LNCaP clone FGC (cell line): ENCODE data around the gene FIGNL2.

Experiments used
- DNase-seq: peaks from one replicate; pipeline ENCODE4 v3.0.0-alpha.2; 2011; ENCODE audit warnings: low read depth
- H3K4me3 ChIP-seq: 2 replicates; pipeline ENCODE4 v1.5.1; 2011; ENCODE audit warnings: mild to moderate bottlenecking, low read depth, low read length, control low read depth
- CTCF ChIP-seq: IDR thresholded peaks from 2 replicates; pipeline ENCODE4 v1.5.1; 2012; ENCODE audit warnings: mild to moderate bottlenecking; ENCODE audit not compliant: control insufficient read depth, insufficient read depth; ENCODE audit errors: extremely low read depth

Gene FIGNL2

GRCh38 chr12:51865757-51866270 is 17.3 kb upstream of the FIGNL2 start:
- DNase-seq, result no peak
- no peak overlapping the region for H3K4me3 ChIP-seq
- no peak for TF ChIP-seq CTCF

- TF ChIP-seq CTCF, result no peak
- H3K4me3 ChIP-seq, result no peak overlapping the region
- DNase-seq, result no peak
These were observed 16.5 kb upstream of the FIGNL2 start for GRCh38 chr12:51864833-51865670.

GRCh38 chr12:51863933-51864832 is 15.7 kb upstream of the FIGNL2 start:
- no peak for TF ChIP-seq CTCF
- H3K4me3 ChIP-seq, result no peak overlapping the region
- no peak for DNase-seq

GRCh38 chr12:51863363-51863932 is 14.9 kb upstream of the FIGNL2 start:
- no peak for DNase-seq
- H3K4me3 ChIP-seq, result no peak overlapping the region
- TF ChIP-seq CTCF, result no peak

- no peak for TF ChIP-seq CTCF
- no peak overlapping the region for H3K4me3 ChIP-seq
- DNase-seq, result no peak
These were observed 14.4 kb upstream of the FIGNL2 start for GRCh38 chr12:51862947-51863346.

GRCh38 chr12:51860986-51861385 is 12.5 kb upstream of the FIGNL2 start:
- H3K4me3 ChIP-seq, result no peak overlapping the region
- no peak for DNase-seq
- TF ChIP-seq CTCF, result no peak
